Activated naive CD8-positive, alpha-beta T cell treated with anti-CD3 and anti-CD28 coated beads for 36 hours (primary cell): ENCODE measurements around the gene ZGLP1. TPM values are rescaled to one million over a fixed set of nuclear protein-coding genes. Genes with fewer than 3 reads are reported as not detected.
A peak's percentile ranks its signal among the peaks of the same experiment; 100 is the strongest.

Experiments
- DNase-seq: peaks from one replicate; pipeline ENCODE4 v3.0.0; 2021
- H3K27ac Mint-ChIP-seq: one replicate; pipeline ENCODE4 v1.8.0; 2022; ENCODE audit warnings: mild to moderate bottlenecking, moderate library complexity, mixed read lengths
- H3K27me3 Mint-ChIP-seq: one replicate; pipeline ENCODE4 v1.8.0; 2022; ENCODE audit warnings: mild to moderate bottlenecking, mixed read lengths
- H3K36me3 Mint-ChIP-seq: one replicate; pipeline ENCODE4 v1.8.0; 2021; ENCODE audit warnings: mild to moderate bottlenecking, mixed read lengths
- H3K4me1 Mint-ChIP-seq: one replicate; pipeline ENCODE4 v1.8.0; 2021; ENCODE audit warnings: mixed read lengths
- H3K4me3 Mint-ChIP-seq: one replicate; pipeline ENCODE4 v1.8.0; 2022; ENCODE audit warnings: mild to moderate bottlenecking, moderate library complexity, mixed read lengths
- H3K9me3 Mint-ChIP-seq: one replicate; pipeline ENCODE4 v1.8.0; 2022; ENCODE audit warnings: mixed read lengths
- total RNA-seq, 2 experiments: library from RNA; stranded (reverse); gene quantifications; one replicate each; pipeline ENCODE4 v1.2.3, GENCODE V29; 2021

ZGLP1 gene
- total RNA-seq, 2 experiments from 2014 or later, result 3.4 to 4.0 TPM

DNA sequence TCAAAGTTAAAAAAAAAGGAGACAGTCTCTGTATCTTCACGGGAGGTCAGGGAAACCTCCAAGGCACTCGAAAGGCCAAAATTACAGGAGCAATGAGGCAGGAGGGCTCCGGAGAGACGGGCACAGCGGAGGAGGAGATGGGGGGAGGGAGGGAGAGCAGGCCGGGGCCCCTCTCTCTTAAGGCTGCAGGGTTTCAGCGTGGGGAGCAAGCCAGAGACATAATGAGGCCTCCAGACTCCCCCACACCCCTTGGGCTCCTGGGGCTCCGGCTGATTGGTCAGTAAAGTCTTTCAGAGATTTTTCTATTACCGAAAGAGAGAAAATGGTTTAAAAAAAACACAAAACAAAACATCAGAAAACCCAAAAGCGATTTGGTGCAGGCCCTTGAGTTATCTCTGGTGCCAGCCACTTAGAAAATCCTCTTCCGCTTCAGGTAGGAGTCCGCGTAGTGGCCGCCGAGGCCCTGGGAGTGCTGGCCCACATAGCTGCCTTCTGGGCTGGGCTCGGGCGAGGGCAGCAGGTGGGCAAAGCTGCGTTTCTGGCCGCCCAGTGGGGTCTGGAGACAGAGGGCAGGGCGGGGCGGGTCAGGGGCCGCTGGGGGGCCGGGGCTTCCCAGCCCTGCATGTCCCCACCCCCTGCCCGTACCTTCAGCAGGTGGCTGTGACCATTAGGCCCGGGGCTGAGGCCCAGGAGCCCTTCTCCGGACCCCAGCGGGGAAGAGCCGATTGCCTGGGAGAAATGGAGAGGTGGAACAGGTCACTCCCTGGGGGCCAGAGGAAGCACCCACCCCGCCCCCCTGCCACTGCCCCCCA, 7.6 kb upstream of the ZGLP1 start:
- no peaks in the 10 kb centered on the region for H3K27me3 Mint-ChIP-seq
- H3K36me3 Mint-ChIP-seq, result peaks cover 18% of the 10 kb centered on the region
- no peak for DNase-seq
- H3K27ac Mint-ChIP-seq, result peak overlapping the region; percentile 72
- H3K9me3 Mint-ChIP-seq, result no peaks in the 10 kb centered on the region
- peaks cover 16% of the 10 kb centered on the region for H3K4me1 Mint-ChIP-seq
- no peak overlapping the region for H3K4me3 Mint-ChIP-seq

DNA sequence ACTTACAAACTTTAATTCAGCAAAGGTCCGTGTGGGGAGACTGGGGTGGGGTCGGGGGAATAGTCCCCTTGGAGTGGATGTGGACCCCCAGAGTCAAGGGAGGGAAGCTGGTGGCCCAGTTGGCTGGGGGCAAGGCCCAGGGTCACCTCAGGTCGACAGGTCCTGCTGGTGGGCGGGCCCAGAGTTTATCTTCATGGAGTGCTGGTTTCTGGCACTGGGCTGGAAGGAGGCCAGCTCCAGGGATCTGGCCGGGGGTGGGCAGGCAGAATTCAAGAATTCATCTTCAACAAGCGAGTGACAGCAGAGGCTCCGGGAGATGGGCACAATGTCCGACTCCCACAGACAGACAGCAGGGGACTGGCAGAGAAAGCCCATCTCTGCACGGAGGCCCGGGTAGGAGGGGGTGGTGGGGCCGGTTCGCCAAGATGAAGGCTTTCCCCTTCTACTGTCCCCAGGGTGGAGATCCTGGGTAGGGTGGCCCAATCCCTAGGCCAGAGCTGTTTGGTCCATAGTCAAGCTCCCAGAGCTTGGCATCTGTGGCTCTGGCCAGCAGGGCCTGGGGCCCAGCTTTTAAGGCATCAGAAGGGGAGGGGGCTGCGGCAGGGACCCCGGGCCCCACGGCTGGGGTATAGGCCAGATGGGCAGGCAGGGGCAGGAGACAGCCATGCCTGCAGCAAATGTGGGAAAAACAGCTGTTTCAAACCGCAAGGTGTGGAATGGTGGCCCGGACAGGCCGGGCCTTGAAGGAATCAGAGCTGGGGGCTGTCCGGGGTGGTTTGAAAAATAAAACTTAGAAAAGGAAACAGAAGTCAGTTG, 6.8 kb upstream of the ZGLP1 start:
- Mint-ChIP-seq H3K27me3 (no peaks in the 10 kb centered on the region), H3K27ac (peak overlapping the region; percentile 82), H3K9me3 (no peaks in the 10 kb centered on the region), H3K4me3 (peak overlapping the region; percentile 87), H3K36me3 (peaks cover 18% of the 10 kb centered on the region), H3K4me1 (peaks cover 16% of the 10 kb centered on the region)
- no peak for DNase-seq

DNA sequence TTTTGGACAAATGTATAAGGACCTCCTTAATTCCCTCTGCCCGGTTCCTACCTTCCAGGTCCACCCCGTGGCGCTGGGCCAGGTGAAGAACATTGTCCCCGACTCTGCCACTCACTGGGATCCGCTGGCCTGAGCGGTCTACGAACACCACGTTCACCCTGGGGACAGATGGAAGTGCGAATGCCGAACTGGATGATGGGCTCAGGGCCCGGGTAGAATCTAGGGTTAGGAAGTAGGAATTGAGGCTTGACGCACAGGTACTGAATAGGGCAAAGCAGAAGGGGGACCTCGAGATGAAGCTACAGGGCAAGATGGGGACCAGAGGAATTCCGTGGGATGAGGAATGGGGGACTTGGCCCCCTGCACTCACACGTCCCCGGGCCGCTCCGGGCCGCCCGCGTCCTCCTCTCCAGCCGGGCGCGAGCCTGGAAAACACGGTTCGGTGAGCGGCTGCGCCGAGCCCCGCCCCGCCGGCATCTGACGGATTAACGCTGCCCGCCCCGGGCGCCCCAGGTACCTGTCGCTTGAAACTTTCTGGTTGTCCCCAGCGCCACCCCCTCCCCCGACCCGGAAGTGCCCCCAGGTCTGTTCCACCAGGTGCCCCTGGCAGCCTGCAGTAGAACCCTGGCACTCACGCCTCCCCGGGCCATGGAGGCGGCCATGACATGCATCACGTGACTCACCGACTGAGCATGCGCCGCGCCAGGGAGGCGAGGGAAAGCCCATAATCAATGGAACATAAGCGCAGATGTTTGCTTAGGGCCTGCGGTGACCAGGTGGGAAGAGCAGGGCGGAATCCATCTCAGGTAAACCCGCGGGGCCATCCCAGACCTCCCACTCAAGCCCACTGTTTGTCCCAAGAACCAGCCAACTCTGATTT, 6.0 kb upstream of the ZGLP1 start, which contains the start of gene FDX2:
Gene FDX2, minus strand, starts transcription at position 681 of the 880 bp plus-strand sequence. Its CDS starts 19 bp downstream, at position 662.
- Mint-ChIP-seq H3K4me3 (peak within 1 kb of the TSS; percentile 87), H3K9me3 (no peaks in the 10 kb centered on the region), H3K4me1 (peaks cover 16% of the 10 kb centered on the region), H3K27ac (peak within 1 kb of the TSS; percentile 82), H3K36me3 (peaks cover 18% of the 10 kb centered on the region), H3K27me3 (no peaks in the 10 kb centered on the region)
- DNase-seq, result peak; percentile 92

DNA sequence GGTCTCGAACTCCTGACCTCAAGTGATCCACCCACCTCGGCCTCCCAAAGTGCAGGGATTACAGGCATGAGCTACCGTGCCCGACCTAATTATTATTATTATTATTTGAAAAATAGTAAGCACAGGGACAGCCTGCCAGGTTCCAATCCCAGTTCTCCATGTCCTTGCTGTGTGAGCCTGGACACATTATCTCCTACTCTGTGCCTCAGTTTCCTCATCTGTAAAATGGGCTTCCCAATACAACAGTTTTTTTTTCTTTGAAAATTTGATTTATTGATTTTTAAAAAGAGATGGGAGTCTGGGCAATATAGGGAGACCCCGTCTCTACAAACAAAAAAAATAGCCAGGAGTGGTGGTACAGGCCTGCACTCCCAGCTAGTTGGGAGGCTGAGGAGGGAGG, 3.3 kb downstream of the ZGLP1 start:
- no peak overlapping the region for H3K4me3 Mint-ChIP-seq
- no peaks in the 10 kb centered on the region for H3K4me1 Mint-ChIP-seq
- DNase-seq, result no peak
- no peaks in the 10 kb centered on the region for H3K9me3 Mint-ChIP-seq
- no peak overlapping the region for H3K27ac Mint-ChIP-seq
- peaks cover 6% of the 10 kb centered on the region for H3K36me3 Mint-ChIP-seq
- H3K27me3 Mint-ChIP-seq, result no peaks in the 10 kb centered on the region

DNA sequence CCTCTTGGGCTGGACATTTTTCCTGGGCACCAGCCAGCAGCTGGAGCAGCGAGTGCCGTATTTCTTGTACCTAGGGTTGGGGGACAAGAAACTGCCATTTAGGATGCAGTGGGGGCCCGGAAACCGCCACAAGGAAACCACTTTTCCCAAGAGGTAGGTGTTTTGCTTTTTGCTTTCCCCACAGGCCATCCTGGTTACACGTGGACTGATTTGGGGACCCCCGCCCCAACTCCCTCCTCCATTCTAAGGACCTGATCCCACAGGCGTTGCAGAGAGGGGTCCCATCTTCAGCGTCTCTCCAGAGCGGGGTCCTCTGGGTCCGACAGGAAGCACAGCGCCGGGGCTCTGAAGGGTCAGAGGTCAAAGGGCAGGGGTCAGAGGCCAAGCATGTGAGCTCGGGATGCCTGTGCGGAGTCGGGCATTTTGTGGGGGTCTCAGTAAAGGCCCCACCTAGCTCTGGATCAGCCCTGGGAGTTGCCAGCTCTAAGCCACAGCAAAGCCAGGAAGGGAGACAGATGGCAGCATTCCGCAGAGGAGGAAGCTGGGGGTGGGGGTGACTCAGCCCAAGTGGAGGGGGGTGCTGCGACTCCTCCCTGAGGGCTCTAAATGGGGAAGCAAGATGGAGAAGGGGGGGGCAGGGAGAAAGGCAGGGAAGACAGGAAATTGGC, 4.3 kb downstream of the ZGLP1 start:
- no peak for DNase-seq
- H3K4me3 Mint-ChIP-seq, result no peak overlapping the region
- peaks cover 6% of the 10 kb centered on the region for H3K36me3 Mint-ChIP-seq
- no peaks in the 10 kb centered on the region for H3K4me1 Mint-ChIP-seq
- no peaks in the 10 kb centered on the region for H3K27me3 Mint-ChIP-seq
- no peaks in the 10 kb centered on the region for H3K9me3 Mint-ChIP-seq
- H3K27ac Mint-ChIP-seq, result no peak overlapping the region

DNA sequence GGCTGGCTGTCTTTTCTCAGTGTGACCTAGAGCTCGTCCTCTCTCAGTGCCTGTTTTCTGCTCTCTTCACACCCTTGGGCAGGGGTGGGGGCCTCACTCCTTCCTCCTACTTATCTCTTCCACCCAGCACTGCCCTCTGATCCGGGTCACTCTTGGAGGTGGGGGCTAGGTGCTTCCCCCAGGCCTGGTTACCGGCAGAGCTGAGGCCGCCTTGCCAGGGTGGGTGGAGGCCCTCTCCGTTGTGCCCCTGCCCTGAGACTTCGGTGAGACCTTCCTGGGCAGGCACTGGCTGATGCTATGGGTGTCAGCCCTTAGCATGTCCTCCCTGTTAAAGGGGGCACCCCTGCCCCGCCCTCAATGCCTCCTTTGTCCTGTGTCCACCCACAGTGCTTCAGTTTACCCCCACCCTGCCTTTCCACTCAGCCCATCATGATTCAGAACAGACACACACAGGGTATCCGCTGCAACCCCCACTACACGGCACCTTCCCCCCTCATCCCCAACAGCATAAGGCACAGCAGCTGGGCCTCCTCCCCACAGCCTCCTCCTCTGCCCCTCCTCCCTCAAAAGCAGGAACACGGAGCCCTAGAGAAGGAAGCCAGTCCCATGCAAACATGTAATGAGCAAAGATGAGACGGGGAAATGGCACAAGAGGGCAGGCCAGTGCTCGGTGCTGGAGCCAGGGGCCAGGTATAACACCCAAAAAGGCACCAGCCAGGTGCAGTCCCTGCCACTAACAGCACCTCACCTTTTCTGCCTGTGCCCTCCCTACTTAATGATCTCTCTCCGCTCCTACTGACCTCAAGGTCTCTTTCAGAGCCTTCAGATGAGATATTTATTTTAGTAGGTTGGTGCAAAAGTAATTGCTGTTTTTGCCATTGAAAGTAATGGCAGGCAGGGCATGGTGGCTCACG, 9.8 kb downstream of the ZGLP1 start:
- Mint-ChIP-seq H3K27me3 (peaks cover 25% of the 10 kb centered on the region), H3K4me3 (no peak overlapping the region), H3K9me3 (no peaks in the 10 kb centered on the region), H3K36me3 (peaks cover 2% of the 10 kb centered on the region), H3K27ac (no peak overlapping the region), H3K4me1 (peaks cover 5% of the 10 kb centered on the region)
- no peak for DNase-seq

DNA sequence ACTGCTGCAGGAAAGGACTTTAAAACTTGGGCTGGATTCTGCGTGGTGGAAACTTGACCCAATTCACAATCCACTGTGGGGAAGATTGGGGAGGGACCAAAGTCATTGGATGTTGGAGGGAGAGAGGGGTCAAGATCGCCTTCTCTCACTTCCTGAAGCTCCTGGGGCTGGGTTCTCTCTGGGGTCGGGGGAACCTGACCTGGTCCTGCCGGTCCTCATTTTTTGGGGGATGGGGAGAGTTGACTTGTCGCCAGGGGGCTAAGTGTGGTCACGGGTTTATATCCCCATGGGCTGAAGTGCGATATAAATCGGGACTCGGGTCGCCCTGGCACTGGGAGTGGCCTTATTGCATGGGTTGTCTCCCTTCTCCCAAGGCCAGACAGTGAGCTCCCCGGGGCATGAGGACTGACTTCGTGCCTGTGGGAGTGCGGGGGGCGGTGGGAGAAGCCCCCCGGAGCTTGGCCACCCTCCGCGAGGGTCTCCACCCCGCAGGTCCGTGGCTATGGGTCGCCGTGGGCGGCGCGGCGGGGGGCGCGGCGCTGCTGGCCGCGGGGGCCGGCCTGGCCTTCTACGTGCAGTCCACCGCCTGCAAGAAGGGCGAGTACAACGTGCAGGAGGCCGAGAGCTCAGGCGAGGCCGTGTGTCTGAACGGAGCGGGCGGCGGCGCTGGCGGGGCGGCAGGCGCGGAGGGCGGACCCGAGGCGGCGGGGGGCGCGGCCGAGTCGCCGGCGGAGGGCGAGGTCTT, 13.6 kb downstream of the ZGLP1 start:
- Mint-ChIP-seq H3K9me3 (no peaks in the 10 kb centered on the region), H3K27me3 (peaks cover 63% of the 10 kb centered on the region), H3K4me3 (peak overlapping the region; percentile 64), H3K36me3 (peaks cover 2% of the 10 kb centered on the region), H3K27ac (peak overlapping the region; percentile 8), H3K4me1 (peaks cover 25% of the 10 kb centered on the region)
- DNase-seq, result no peak

DNA sequence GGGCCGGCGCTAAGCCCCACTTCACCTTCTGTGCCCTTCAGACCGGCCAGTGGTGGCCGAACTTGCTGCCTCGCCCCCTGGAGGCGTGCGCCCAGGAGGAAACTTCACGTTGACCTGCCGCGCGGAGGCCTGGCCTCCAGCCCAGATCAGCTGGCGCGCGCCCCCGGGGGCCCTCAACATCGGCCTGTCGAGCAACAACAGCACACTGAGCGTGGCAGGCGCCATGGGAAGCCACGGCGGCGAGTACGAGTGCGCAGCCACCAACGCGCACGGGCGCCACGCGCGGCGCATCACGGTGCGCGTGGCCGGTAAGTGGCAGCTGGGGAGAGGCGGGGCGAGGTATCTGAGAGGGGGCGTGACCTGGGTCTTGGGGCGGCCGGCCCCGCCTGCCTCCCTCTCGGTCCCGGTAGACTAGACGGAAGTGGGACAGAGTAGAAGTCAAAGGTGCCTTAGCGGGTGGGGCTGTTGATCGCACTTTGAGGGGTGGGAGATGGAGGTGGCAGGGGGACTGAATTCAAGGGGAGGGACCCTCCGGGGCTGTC, 14.2 kb downstream of the ZGLP1 start:
- Mint-ChIP-seq H3K4me1 (peaks cover 29% of the 10 kb centered on the region), H3K27me3 (peaks cover 69% of the 10 kb centered on the region), H3K4me3 (peak overlapping the region; percentile 64), H3K27ac (peak overlapping the region; percentile 8), H3K36me3 (peaks cover 2% of the 10 kb centered on the region), H3K9me3 (no peaks in the 10 kb centered on the region)
- peak; percentile 46 for DNase-seq

DNA sequence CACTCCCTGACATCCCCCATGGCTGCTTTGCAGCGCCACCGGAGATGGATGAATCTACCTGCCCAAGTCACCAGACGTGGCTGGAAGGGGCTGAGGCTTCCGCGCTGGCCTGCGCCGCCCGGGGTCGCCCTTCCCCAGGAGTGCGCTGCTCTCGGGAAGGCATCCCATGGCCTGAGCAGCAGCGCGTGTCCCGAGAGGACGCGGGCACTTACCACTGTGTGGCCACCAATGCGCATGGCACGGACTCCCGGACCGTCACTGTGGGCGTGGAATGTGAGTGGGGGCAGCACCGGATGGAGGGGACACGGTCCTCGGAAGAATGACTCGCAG, 15.3 kb downstream of the ZGLP1 start:
- peaks cover 32% of the 10 kb centered on the region for H3K4me1 Mint-ChIP-seq
- no peak overlapping the region for H3K27ac Mint-ChIP-seq
- H3K4me3 Mint-ChIP-seq, result no peak overlapping the region
- H3K36me3 Mint-ChIP-seq, result peaks cover 2% of the 10 kb centered on the region
- DNase-seq, result no peak
- H3K9me3 Mint-ChIP-seq, result no peaks in the 10 kb centered on the region
- H3K27me3 Mint-ChIP-seq, result peaks cover 74% of the 10 kb centered on the region

DNA sequence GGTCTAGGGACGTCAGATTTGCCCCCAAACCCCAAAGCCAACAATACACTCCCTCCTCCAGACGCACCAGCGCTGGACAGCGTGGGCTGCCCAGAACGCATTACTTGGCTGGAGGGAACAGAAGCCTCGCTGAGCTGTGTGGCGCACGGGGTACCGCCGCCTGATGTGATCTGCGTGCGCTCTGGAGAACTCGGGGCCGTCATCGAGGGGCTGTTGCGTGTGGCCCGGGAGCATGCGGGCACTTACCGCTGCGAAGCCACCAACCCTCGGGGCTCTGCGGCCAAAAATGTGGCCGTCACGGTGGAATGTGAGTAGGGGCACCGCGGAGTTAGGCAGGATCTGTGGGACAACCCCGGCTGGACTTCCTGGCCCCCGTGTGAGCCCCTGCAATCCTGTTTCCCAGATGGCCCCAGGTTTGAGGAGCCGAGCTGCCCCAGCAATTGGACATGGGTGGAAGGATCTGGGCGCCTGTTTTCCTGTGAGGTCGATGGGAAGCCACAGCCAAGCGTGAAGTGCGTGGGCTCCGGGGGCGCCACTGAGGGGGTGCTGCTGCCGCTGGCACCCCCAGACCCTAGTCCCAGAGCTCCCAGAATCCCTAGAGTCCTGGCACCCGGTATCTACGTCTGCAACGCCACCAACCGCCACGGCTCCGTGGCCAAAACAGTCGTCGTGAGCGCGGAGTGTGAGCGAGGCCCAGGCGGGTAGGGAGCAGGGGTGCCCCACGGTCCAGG, 15.8 kb downstream of the ZGLP1 start:
- H3K4me1 Mint-ChIP-seq, result peaks cover 37% of the 10 kb centered on the region
- H3K9me3 Mint-ChIP-seq, result no peaks in the 10 kb centered on the region
- H3K36me3 Mint-ChIP-seq, result peaks cover 2% of the 10 kb centered on the region
- no peak for DNase-seq
- H3K4me3 Mint-ChIP-seq, result no peak overlapping the region
- H3K27me3 Mint-ChIP-seq, result peaks cover 78% of the 10 kb centered on the region
- no peak overlapping the region for H3K27ac Mint-ChIP-seq

DNA sequence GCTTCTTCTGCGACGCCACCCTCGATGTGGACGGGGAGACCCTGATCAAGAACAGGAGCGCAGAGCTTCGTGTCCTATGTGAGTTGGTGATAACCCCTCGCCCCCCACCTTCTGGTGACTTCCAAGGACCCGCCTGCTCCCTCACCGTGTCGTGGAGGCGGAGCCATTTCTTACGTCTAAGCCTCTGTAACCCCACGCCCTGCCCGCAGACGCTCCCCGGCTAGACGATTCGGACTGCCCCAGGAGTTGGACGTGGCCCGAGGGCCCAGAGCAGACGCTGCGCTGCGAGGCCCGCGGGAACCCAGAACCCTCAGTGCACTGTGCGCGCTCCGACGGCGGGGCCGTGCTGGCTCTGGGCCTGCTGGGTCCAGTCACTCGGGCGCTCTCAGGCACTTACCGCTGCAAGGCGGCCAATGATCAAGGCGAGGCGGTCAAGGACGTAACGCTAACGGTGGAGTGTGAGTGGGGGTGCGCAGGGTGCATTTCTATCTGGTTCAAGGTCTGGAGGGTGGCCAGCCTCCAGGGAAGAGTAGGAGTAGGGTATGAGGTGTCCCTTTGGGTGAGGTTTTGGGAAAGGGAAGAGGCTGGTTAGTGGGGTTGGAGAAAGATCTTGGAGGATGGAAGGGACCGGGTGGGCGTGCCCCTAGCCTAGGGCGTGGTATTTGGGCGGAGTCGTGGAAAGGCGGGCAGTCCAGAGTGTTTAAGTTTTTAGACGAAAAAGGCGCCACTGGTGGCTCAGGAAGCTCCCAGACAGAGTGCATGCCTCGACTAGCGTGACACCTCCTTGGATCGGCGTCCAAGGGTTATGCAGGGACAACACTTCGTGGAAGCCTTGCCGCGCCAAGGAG, 16.6 kb downstream of the ZGLP1 start:
- peaks cover 43% of the 10 kb centered on the region for H3K4me1 Mint-ChIP-seq

More for the DNA sequence above, 16.6 kb downstream of the ZGLP1 start:
- peak overlapping the region; percentile 63 for H3K4me3 Mint-ChIP-seq
- DNase-seq, result no peak
- peaks cover 86% of the 10 kb centered on the region for H3K27me3 Mint-ChIP-seq
- no peaks in the 10 kb centered on the region for H3K9me3 Mint-ChIP-seq
- no peak overlapping the region for H3K27ac Mint-ChIP-seq
- H3K36me3 Mint-ChIP-seq, result peaks cover 2% of the 10 kb centered on the region
